LNCaP clone FGC (cell line): ENCODE measurements around the gene RFK.

ENCODE experiments used
- DNase-seq: peaks from one replicate; pipeline ENCODE4 v3.0.0-alpha.2; 2011; ENCODE audit warnings: low read depth
- H3K4me3 ChIP-seq: 2 replicates; pipeline ENCODE4 v1.5.1; 2011; ENCODE audit warnings: mild to moderate bottlenecking, low read depth, low read length, control low read depth
- CTCF ChIP-seq: IDR thresholded peaks from 2 replicates; pipeline ENCODE4 v1.5.1; 2012; ENCODE audit warnings: mild to moderate bottlenecking; ENCODE audit not compliant: control insufficient read depth, insufficient read depth; ENCODE audit errors: extremely low read depth

Gene RFK

DNA sequence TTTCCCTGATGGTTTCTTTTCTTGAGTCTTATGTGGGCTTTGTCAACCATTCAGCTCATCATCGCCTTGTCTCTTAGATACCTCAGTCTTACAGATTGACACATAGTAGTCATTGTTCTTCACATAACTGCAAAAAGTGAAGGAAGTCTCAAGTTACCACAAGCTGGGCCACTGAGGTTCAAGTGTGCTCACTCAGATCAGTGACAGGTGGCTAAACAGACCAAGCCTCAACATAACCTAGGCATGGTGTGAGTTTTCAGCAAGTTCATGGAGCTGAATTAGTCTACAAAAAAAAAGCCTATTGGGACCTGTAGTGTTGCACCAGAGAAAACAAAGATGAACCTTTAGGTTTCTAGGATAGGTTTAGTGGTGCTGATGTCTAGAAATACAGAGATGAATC lies 58.2 kb downstream of the RFK start:
- H3K4me3 ChIP-seq, result no peak overlapping the region
- TF ChIP-seq CTCF, result no peak
- DNase-seq, result no peak
